K562 (cell line): Measurements from ENCODE around the gene KIF3A. TPM values are rescaled to one million over a fixed set of nuclear protein-coding genes. Genes with fewer than 3 reads are reported as not detected.

Experiments used
- BRF2 ChIP-seq: IDR thresholded peaks from 3 replicates; pipeline ENCODE4 v1.6.1; 2011; ENCODE audit warnings: borderline replicate concordance, mild to moderate bottlenecking; ENCODE audit not compliant: insufficient read length, insufficient read depth
- ETS2 ChIP-seq: IDR thresholded peaks from 2 replicates; pipeline ENCODE4 v1.6.1; 2016; ENCODE audit warnings: borderline replicate concordance, missing genetic modification characterization, mild to moderate bottlenecking, moderate library complexity, missing compliant biosample characterization; ENCODE audit not compliant: poor library complexity, severe bottlenecking
- HNRNPK ChIP-seq: fragments of 200-400 bp; formaldehyde crosslinking; IDR thresholded peaks from one replicate; pipeline ENCODE4 v1.6.1; 2018; ENCODE audit warnings: mild to moderate bottlenecking, low read depth, low read length; ENCODE audit not compliant: poor library complexity, severe bottlenecking
- IRF2 ChIP-seq: sonication (generic); formaldehyde crosslinking; IDR thresholded peaks from 2 replicates; pipeline ENCODE4 v1.8.1; 2022; ENCODE audit warnings: mild to moderate bottlenecking, missing genetic modification reagents
- JUND ChIP-seq, 2 experiments: IDR thresholded peaks; 2 replicates in 1 of 2; 3 replicates in 1 of 2; pipeline ENCODE4 v1.6.1; 2011; ENCODE audit warnings: borderline replicate concordance in 2 of 2, low read depth in 2 of 2, low read length in 2 of 2, improper control_type of control experiment in 1 of 2, missing biosample characterization in 1 of 2, missing genetic modification characterization in 1 of 2, missing genetic modification reagents in 1 of 2
- NRF1 ChIP-seq, 2 experiments: fragments of 450-650 bp; IDR thresholded peaks in 1 of 2; conservative IDR thresholded peaks in 1 of 2; 2 replicates each; pipeline ENCODE4 v1.6.1; 2014; ENCODE audit warnings: mild to moderate bottlenecking in 2 of 2
- REST ChIP-seq, 2 experiments: fragments of 450-650 bp; formaldehyde crosslinking in 1 of 2; IDR thresholded peaks; 2 replicates each; pipeline versions ENCODE4 v1.4.0 to v1.6.1; 2014 to 2020; ENCODE audit warnings: mild to moderate bottlenecking in 2 of 2, borderline replicate concordance in 1 of 2, low read depth in 1 of 2
- RHOXF2B ChIP-seq: fragments of 250-450 bp; sonication (Bioruptor Pico); conservative IDR thresholded peaks from 2 replicates; pipeline ENCODE4 v1.5.1; 2021
- SAFB2 ChIP-seq: fragments of 200-400 bp; formaldehyde crosslinking; IDR thresholded peaks from 2 replicates; pipeline ENCODE4 v1.6.1; 2018; ENCODE audit warnings: borderline replicate concordance, low read length, low read depth, moderate library complexity; ENCODE audit not compliant: severe bottlenecking
- ZNF217 ChIP-seq: sonication (generic); formaldehyde crosslinking; IDR thresholded peaks from 2 replicates; pipeline ENCODE4 v1.8.0; 2022; ENCODE audit warnings: mild to moderate bottlenecking, missing genetic modification reagents
- ZNF79 ChIP-seq: fragments of 250-450 bp; sonication (Bioruptor Pico); IDR thresholded peaks from 2 replicates; pipeline ENCODE4 v1.4.0; 2020; ENCODE audit warnings: low read depth, mild to moderate bottlenecking, moderate library complexity
- polyA plus RNA-seq, 8 experiments: library from polyadenylated mRNA; depleted of rRNA in 4 of 8; stranded (reverse) in 5 of 8; unstranded in 3 of 8; fragments of >200 nt; fragmentation: Nextera tagmentation in 2 of 8; fragmentation: Illumina TruSeq in 1 of 8; extraction: Ambion mirVana in 2 of 8; extraction: Trizol in 1 of 8; gene quantifications; 2 replicates each; pipeline versions ENCODE4 v1.2.1 to v1.2.3, GENCODE V29; 2011 to 2014; ENCODE audit warnings: inconsistent platforms in 1 of 8, missing spikeins in 1 of 8
- total RNA-seq, 7 experiments: library from RNA; depleted of rRNA in 6 of 7; stranded (reverse); fragments of >200 nt in 6 of 7; fragmentation: Illumina TruSeq in 2 of 7; extraction: Trizol in 2 of 7; gene quantifications; 2 replicates each; pipeline versions ENCODE4 v1.2.1 to v1.2.3, GENCODE V29; 2011 to 2021; ENCODE audit warnings: low replicate concordance in 1 of 7

KIF3A gene
- total and polyA plus RNA-seq, 9 of the 15 experiments (the other 6 are each of a cell fraction or from before 2014, with no cell fraction given), result 1.5 to 7.8 (median 6.0) TPM

- peak; percentile 27; the same call in 1 of the 2 replicates for TF ChIP-seq REST (IDR thresholded peaks at IDR 0.05; ENCODE audit: borderline replicate concordance)
- no peak for TF ChIP-seq REST (CRISPR knock-in tag; IDR thresholded peaks at IDR 0.05; ENCODE audit: low read depth)
- TF ChIP-seq SAFB2, result no peak
- no peak for TF ChIP-seq ETS2 (tag)
- TF ChIP-seq JUND (IDR thresholded peaks at IDR 0.05; ENCODE audit: borderline replicate concordance, low read depth, low read length), result peak; percentile 60; the same call in 1 of the 2 replicates
- TF ChIP-seq JUND (tag; IDR thresholded peaks at IDR 0.05; ENCODE audit: borderline replicate concordance, low read depth, low read length), result peak; percentile 60; the same call in 1 of the 3 replicates
- no peak for TF ChIP-seq HNRNPK
- TF ChIP-seq IRF2 (CRISPR knock-in tag), result no peak
- 0 out of 2 replicates have a peak, but pooled peaks have one; percentile 21 for TF ChIP-seq RHOXF2B (CRISPR knock-in tag)
- TF ChIP-seq ZNF217, result no peak
- no peak for TF ChIP-seq BRF2
- TF ChIP-seq NRF1 (conservative IDR thresholded peaks at IDR 0.05 in 1 of 2, IDR thresholded peaks at IDR 0.05 in 1 of 2), result peak; percentile 17 to 44; a peak in 3 of 4 replicates
- no peak for TF ChIP-seq ZNF79 (CRISPR knock-in tag)
- TF ChIP-seq, all 486 proteins: peak for 9
These were observed 60.2 kb downstream of the KIF3A start (continued) for GRCh38 chr5:132677191-132677590.
